ENCODE measurements around the gene DYNC1LI1.

Gene DYNC1LI1

GRCh38 chr3:32500231-32500630 lies 70.4 kb downstream of the DYNC1LI1 start:
- DNase-seq, result no peak
- TF ChIP-seq GATA1 (IDR thresholded peaks at IDR 0.05; ENCODE audit: low read depth, low read length), result no peak
- no peak for TF ChIP-seq POLR2A (IDR thresholded peaks at IDR 0.05; ENCODE audit: low read length)

GRCh38 chr3:32499585-32499984 lies 71.1 kb downstream of the DYNC1LI1 start:
- TF ChIP-seq POLR2A (IDR thresholded peaks at IDR 0.05; ENCODE audit: low read length), result no peak
- no peak for TF ChIP-seq GATA1 (IDR thresholded peaks at IDR 0.05; ENCODE audit: low read depth, low read length)

DNA sequence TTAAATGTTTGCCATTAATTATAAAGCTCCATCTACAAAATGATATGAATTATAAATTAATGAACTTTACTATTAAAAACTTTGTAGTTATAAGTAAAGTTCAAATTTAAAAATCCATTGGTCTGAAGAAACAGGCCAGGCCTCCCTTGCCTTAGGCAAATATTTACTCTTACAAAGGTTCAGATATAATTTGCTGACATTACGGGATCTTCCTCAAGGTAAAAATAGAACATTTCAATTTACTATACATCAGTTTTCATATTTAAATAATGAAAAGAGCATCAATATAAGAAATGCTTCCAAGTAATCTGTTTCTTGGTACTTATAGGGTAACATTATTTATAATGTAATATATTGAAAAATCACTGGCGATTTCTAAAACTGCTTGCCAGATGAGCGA lies 71.7 kb downstream of the DYNC1LI1 start:
- no peak for DNase-seq
- TF ChIP-seq POLR2A (IDR thresholded peaks at IDR 0.05; ENCODE audit: low read length) (no peak), GATA1 (IDR thresholded peaks at IDR 0.05; ENCODE audit: low read depth, low read length) (no peak)

More at GRCh38 chr3:32499585-32499984, 71.1 kb downstream of the DYNC1LI1 start:
- peak; percentile 20 to 48 for DNase-seq

DNA sequence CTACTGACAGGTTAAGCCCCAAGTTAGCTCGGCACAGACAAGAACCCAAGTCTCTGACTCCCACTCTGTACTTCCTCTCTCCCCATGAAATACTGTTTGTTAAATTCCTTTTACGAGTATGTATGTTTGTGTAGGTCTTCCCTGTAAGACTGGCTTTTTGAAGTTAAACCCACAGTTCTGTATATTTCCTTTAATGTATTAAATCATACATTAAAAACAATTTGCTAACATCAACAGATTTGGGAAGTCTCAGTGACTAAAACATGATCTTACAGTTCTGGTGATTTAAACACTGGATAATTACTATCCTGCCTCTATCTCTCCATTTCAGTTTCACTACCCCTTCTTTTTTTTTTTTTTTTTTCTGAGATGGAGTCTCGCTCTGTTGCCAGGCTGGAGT lies 72.4 kb downstream of the DYNC1LI1 start:
- DNase-seq, result no peak
- TF ChIP-seq POLR2A (IDR thresholded peaks at IDR 0.05; ENCODE audit: low read length), result no peak
- no peak for TF ChIP-seq GATA1 (IDR thresholded peaks at IDR 0.05; ENCODE audit: low read depth, low read length)

DNA sequence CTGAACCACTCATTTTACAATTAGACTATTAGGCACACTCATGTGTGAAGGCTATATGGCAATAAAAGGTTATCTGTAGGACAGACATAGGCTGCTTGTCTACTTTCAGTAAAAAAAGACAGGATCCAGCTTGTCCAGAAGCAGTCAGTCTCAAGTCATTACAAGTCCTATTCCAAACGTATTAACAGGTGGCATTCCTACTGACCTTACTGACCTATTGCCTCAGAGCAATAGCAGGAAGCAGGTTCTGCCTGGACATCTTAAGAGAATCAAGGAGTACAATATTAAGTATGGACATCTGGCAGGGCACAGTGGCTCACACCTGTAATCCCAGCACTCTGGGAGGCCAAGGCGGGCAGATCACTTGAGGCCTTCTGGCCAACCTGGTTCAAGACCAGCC lies 75.0 kb downstream of the DYNC1LI1 start:
- no peak for DNase-seq
- TF ChIP-seq GATA1 (IDR thresholded peaks at IDR 0.05; ENCODE audit: low read depth, low read length) (no peak), POLR2A (IDR thresholded peaks at IDR 0.05; ENCODE audit: low read length) (no peak)

- TF ChIP-seq GATA1 (IDR thresholded peaks at IDR 0.05; ENCODE audit: low read depth, low read length), result no peak
- no peak for TF ChIP-seq POLR2A (IDR thresholded peaks at IDR 0.05; ENCODE audit: low read length)
- DNase-seq, result no peak
Measured at GRCh38 chr3:32495085-32495484, 75.6 kb downstream of the DYNC1LI1 start.

DNA sequence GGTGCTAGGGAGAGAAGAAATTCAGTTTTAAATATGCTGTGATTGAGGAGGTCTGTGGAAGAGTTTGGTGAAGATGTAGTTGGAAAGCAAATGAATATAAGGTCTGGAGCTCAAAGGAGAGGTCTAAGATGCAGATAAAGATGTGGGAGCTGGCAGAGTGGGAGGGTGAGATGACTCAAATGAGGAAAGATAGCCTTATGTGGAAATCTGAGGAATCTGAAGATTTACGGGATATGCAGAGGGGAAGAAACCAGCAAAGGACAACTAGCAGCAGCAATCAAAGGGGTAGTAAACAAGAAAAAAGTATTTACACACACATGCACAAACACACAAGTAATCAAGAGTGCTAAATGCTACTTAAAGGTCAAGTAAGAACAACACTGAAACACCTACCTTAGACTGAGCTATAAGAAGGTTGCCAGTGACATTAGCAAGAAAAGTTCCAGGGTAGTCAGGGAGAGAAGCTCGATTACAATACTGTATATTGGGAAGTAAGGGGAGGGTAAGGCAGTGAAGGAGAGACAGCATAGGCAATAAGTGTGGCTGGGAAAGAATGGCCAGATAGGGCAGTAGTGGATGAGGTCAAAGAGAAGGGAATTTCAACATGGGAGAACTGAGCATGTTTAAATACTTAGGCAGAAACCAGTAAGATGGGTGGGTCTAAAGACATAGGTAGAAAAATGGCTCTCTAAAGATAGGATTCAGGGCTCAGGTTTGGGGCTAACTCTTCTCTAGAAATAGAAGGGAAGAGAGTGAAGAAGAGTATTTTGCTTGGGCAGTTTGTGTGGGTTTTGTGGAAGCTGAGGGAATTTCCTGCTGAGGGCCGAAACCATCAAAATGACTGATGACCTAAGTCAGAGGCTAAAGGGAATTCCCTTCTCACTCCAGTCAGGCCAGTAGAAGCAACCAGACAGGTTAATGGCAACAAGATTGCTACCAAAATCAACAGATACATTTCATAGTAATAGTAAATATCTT lies 76.9 kb downstream of the DYNC1LI1 start:
- no peak for TF ChIP-seq POLR2A (IDR thresholded peaks at IDR 0.05; ENCODE audit: low read length)
- TF ChIP-seq GATA1 (IDR thresholded peaks at IDR 0.05; ENCODE audit: low read depth, low read length), result no peak
- no peak for DNase-seq

DNA sequence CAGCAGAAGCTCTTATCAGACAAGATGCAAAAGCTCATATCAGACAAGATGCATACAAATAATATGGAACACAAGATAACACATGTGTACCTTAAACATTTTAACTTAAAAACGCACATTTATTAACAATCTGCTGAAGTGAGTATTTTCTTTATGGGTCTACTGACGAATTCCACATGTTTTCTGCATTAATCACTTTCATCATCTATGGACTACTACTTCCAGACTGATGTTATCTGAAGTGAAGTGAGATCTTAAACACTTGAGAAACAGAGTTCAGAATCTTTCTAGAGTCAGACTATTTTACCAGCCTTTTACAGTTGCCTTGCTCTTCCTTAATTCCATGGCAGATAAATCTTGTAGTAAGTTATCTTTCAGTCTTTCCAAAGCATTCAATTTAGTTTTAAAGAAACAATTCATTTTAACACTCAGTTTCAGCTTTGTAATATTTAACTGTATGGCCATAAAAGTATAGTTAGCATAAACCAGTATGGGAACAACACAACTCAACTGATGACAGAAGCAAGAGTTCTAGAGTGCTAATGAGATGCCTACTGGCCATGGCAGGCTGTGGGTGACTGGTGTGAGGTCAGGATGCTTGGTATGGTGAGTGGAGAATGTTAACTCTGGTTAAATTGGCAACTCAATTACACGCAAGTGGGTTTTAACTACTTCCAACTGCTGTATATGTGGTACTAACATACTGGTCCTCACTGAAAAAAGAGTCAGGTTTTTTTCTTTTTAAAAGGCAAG lies 77.8 kb downstream of the DYNC1LI1 start:
- TF ChIP-seq POLR2A (IDR thresholded peaks at IDR 0.05; ENCODE audit: low read length) (no peak), GATA1 (IDR thresholded peaks at IDR 0.05; ENCODE audit: low read depth, low read length) (no peak)
- no peak for DNase-seq

DNA sequence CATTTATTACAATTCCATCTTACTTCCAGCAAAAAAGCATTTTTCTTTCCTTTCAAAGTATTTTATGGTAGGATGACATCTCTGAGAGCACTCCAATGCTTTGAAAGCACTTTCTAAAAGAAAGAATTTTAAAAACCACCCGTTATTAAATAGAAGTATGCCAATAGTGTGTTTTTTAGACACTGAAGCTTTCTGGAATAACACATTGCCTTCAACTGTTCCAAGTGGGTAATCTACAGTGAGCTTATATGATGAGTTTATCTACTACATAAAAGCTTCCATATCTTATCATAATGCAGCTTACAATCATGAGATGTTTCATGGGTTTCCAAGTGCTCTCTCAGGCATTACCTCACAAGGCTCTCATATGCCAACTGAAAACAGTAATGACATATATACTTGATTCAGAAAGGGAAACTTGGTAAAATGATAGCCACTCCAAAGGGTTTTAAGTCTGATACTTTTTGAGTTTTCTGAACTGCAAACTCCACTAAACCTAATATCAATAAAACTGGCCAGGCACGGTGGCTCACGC lies 82.1 kb downstream of the DYNC1LI1 start:
- peak; percentile 21 to 73 for DNase-seq
- TF ChIP-seq POLR2A (IDR thresholded peaks at IDR 0.05; ENCODE audit: low read length) (no peak), GATA1 (IDR thresholded peaks at IDR 0.05; ENCODE audit: low read depth, low read length) (no peak)

- no peak for DNase-seq
- no peak for TF ChIP-seq POLR2A (IDR thresholded peaks at IDR 0.05; ENCODE audit: low read length)
- no peak for TF ChIP-seq GATA1 (IDR thresholded peaks at IDR 0.05; ENCODE audit: low read depth, low read length)
Measured at GRCh38 chr3:32487781-32488473, 82.7 kb downstream of the DYNC1LI1 start.

DNA sequence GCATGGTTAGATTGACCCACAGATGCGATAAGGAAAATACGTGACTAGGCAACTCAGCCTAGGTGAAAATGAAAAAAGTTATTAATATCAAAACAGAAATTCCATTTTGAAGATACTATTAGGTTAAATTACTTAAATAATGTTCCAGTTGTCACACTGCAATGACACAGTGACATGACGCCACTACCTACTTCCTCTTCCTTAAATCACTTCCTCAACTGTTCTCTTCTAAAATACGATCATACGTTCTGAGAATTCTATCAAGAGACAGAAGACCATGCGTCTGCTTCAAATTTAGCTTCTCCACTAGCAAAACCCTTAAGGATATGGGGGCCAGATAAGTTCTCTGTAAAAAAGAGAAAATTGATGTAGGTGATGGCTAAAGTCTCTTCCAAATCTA lies 86.2 kb downstream of the DYNC1LI1 start:
- TF ChIP-seq POLR2A (IDR thresholded peaks at IDR 0.05; ENCODE audit: low read length) (no peak), GATA1 (IDR thresholded peaks at IDR 0.05; ENCODE audit: low read depth, low read length) (no peak)
- DNase-seq, result no peak

DNA sequence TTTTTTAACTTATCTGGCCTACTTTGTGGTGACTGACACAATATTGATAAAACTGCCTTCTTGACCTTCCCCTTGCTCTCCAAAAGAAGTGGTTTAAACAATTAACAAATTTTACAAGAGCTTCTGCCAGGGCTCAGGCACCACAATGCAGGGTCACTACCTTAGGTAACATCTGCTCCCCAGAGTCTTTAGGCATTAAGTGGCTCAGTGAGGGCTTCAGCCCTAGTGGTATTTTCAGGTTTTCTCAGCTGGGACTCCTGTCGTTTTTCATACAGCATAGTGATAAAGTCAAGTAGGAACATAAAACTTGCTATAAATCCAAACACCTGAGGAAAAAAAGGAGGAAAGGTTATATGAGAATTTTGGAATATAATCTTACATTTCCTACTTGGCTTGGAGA lies 86.9 kb downstream of the DYNC1LI1 start:
- DNase-seq, result peak in 1 of 2 experiments; percentile 23
- no peak for TF ChIP-seq GATA1 (IDR thresholded peaks at IDR 0.05; ENCODE audit: low read depth, low read length)
- no peak for TF ChIP-seq POLR2A (IDR thresholded peaks at IDR 0.05; ENCODE audit: low read length)

DNA sequence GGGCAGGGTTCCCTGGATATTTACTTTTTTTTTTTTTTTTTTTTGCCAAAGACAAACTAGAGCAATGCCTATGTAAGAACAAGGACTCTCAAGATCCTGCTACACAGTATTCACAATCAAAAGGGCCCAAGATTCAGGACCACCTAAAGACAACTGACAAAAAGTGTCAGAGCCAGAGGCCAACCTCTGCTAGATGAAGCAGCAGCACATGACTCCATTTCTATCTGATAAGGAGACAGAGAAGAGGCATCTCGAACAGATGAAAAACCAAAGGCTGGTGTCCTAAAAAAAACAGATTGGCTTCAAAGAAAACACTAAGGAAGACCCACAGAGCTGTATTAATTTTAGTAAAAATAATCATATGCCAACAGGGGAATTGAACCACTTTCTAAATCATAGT lies 88.0 kb downstream of the DYNC1LI1 start:
- peak; percentile 32 to 49 for DNase-seq
- no peak for TF ChIP-seq POLR2A (IDR thresholded peaks at IDR 0.05; ENCODE audit: low read length)
- TF ChIP-seq GATA1 (IDR thresholded peaks at IDR 0.05; ENCODE audit: low read depth, low read length), result no peak
